SH-SY5Y (cell line): ENCODE results near the gene ZFP1.

ENCODE experiments used
- GATA2 ChIP-seq: IDR thresholded peaks from 2 replicates; pipeline ENCODE4 v1.6.1; 2011; ENCODE audit warnings: mild to moderate bottlenecking, low read depth, low read length
- GATA3 ChIP-seq: IDR thresholded peaks from 2 replicates; pipeline ENCODE4 v1.6.1; 2011; ENCODE audit warnings: low read depth, mild to moderate bottlenecking, low read length, moderate library complexity

DNA sequence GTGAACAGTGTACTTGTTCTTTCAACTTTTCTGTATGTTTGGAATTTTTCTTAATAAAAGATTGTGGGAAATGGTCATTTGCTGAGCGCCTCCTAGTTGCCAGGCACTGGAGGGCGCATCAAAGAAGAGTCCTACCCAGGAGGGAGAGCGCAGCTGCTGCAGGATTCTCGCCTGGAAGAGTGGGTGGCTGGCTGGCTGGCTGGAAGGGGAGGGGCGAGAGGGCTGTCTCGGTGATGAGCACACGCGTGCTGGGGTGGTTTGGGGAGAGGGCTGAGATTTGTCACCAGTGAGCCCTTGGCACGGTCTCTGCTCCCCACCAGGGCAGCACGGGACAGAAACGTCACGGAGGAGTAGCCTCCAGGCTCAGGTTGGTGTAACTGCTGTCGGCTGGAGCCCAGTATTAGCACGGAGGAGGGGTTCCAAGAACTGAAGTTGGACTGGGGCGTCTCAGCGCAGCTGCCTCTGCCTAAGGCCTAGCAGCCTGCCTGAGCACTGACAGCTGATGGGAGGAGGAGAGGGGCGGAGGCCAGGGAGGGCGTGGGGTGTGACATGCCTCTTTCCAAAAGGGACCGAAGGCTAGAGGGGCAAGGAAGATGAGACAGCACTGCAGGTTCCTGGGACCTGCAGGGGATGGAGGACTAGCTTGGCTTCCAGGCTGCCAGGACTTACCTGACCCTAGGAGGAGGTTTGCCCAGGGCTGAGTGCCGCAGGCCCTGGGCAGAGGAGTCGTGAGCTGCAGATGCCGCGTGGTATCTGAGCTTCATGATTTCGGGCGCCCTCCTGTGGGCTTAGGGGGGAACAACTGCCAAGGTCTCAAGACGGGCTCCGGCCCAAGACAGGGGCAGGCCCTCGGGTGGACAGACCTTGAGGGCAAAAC is 37.4 kb upstream of the ZFP1 start:
- TF ChIP-seq GATA3 (no peak), GATA2 (no peak)
